Occipital lobe (tissue), 2 donors: ENCODE results near the gene HOXB7. TPM values are rescaled to one million over a fixed set of nuclear protein-coding genes. Genes with fewer than 3 reads are reported as not detected.

Experiments used
- DNase-seq: peaks from one replicate; lab custom pipeline; 2025; lab: John Stamatoyannopoulos, UW
- total RNA-seq: library from RNA; depleted of rRNA; stranded (reverse); fragments of >200 nt; gene quantifications from one replicate; pipeline ENCODE4 v1.2.3, GENCODE V29; 2014

The HOXB7 gene
- total RNA-seq, 1 donor from 2014 or later = not detected

DNA sequence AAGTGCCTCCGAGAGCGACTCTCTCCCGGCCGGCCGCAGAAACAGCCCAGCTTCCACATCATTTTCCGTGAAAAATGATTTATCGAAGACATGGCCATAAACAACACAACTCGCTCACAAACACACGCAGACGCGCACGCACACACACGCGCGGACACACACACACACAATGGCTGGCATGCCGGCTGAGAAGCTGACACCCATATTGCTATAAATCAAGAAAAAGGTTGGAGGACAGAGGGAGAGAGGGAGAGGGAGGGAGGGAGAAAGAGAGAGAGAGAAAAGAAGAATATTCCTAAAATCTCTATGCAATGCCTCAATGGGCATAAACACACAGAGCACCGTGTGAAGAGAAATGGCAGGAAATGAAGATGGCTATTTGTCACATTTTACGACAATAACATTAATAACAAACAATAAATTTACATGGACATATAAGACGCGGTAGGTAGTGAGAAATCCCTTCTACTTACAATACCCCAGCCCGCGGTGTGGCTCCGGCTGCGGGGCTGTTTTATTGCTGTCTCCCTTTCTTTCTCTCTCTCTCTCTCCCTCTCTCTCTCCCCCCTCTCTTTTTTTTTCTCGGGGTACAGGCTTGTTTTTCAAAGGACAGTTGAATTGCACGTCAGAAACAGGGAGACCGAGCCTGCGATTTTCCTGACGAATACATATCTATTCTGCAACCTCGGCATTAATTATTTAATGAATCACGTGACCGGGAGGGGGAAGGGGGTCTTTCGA, 42.1 kb downstream of the HOXB7 start:
- no peak for DNase-seq

DNA sequence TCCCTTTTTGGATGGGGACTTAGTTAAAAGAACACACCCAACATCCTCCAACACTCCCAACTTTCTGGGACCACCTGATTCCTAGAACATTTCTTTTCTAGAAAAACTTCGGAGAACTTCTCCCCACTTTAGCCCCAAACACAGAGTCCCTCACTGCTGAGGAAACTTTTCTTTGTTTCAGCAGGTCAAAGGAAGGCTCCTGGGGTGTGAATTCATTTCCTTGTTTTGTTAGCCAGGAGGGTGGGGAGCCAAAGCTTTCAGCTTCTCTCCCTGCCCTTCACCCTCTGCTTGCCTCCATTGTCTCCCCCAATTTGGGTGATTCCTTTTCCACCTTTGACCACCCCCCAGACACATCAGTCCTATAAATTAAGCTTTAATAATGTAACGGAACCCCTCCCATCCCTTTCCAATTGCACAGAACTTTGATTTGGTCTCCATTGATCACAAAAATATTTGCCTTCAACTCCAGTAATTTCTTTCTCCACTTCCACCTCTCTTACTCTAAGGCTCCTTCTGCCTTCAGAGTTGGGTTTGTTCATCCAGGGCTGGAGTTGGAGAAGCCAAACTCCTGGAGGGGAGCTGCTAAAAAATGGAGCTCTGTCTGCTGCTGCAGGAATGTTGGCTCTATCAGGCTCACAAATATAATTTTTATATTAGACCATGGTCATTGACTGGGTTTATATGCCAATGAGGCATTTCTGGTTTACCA, 43.0 kb downstream of the HOXB7 start:
- no peak for DNase-seq

DNA sequence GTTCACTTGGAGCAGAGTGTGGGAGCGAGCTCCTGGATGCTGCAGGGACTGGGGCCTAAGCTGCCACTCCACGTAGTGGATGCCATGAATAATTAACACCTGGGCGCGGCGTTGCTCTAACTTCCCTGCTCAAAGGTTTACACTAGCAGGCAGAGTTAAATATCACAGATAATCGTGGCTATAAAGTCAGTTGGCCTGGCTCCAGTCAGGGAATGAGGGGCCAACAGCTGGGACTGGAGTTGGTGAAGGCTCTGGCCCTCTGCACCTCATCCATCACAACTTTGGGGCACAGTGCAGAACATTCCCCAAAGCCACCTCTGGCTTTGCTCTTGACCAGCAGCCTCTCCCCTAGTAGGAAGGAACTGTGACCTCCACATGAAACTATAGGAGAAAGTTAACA, 43.6 kb downstream of the HOXB7 start:
- DNase-seq = no peak

DNA sequence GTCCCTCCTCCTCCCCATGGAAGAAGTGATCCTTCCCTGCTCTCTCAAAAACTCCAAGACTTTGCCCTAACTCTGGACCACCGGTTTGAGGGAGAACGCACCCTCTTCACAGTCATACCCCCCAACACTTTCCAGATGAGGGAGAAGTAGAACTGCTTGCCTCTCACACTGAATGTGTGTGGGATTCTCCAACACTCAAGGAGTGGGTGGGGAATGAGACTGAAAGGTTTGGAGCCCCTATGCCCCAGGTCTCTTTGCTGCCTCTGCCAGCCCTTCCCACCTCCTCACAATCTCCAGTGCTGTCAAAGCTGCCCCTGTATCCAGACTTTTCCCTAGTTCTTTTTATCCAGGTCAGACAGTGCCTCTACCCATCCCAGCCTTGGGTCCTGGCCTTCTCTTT, 44.1 kb downstream of the HOXB7 start:
- no peak for DNase-seq

DNA sequence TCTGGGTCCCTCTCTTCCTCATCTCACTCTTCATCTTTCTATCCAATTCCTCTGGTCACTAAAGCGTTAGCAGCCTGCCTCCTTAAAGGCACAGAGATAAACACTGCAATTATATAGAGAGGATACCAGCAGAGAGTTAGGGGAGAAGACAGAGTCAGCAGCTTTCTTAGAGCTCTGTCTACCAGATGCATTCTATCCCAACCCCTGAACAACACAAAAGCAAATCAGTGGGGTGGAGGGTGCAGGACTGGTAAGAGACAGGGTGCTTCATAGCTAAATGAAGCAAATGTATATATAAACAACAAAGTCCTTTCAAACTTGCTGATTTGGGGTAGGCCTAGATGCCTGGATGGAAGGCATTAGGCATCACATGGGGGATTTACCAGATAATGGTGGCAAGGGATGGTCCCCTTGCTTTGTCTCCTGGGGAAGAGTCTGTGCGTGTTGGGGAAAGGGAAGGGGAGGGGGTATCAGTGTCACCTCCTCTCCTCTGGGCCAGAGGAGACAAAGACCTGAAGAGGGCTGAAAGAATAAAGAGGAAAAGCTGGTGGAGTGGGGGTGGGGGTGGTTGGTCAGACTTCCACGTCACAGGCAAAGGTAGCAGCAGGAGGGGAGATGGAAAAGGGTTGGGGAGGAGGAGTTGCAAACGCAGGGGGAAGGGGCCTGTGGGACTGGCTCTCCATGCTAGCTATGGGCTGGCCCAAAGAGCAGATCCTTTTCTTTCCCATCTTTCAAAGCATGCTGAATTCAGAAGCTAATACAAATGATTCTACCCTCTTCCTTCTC, 44.7 kb downstream of the HOXB7 start:
- DNase-seq = no peak

DNA sequence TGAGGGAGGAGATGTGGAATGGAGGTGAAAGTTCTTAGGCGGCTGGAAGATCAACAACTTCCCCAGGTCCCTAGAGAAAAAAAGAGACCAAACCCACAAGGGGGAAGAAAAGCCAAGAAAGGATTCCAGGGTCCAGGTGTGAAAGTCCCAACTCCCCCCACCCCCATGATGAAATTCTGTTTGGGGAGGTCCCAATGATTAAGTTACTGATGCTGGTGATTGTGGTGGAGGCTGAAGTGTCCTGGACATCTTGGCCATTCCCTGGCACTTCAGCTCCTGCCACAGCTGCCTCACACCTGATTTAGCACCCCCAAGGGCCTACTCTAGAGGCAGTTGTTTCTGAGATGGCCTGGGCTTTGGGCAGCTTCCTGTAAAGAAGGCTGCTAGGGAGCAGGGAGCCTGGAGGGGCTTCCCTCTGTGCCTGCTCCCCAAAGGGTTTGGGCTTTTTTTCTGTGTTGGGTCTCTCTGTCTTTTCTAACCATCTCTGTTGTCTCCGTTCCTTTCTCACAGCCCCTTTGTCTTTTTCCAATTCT, 45.7 kb downstream of the HOXB7 start:
- DNase-seq = no peak

DNA sequence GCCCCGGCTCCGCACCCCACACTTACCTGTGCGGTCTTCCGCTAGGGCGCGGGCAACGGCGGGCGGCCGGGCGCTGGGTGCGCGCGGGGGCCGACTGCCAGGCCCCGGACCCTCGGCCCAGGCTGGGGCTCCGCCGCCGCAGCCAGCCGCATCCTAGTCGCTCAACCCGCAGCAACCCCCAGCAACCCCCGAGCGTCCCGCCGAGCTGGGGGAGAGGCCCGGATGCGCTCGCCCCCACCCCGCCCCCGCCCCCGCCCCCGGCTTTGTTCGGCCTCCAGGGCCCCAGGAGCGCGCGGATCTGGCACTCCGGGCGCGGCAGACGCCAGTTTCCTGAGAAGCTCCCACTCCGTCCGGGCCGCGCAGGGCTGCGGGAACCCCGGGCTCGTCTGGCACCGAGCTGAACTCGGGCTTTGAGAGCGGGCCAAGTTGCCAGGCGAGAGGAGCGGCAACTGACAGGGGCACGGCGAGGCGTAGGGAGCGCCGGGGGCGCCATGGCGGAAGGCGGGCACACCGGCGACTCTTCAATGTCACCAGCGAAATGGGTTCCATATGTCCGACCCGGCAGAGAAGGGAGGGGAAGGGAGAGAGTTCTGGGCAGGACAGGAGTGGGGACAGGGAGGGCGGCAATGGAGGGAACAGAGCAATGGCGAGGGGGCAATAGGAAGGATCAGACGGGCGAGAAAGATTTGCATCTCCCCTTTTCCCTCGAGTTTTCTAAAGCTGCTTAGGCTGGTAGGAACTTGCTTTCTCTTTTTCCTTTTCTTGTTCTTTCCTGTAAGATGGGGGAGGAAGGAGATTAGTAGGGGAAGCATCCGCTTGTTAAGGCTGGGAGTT, 46.4 kb downstream of the HOXB7 start:
- no peak for DNase-seq

DNA sequence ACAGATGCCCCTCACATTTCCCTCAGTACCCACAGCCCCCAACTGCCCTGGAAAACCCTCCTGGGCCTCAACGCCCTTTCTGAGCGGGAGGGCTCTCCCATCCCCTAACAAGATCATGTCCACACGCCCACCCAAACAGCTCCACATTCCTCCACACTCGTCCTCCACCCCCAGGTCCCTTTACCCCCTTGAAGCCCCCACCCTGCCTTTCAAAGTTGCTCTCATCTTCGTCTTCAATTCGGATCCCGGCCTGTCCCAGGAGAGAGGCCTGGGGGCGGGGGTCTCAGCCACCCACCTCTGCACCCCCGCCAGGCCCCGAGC, 47.0 kb downstream of the HOXB7 start:
- no peak for DNase-seq

DNA sequence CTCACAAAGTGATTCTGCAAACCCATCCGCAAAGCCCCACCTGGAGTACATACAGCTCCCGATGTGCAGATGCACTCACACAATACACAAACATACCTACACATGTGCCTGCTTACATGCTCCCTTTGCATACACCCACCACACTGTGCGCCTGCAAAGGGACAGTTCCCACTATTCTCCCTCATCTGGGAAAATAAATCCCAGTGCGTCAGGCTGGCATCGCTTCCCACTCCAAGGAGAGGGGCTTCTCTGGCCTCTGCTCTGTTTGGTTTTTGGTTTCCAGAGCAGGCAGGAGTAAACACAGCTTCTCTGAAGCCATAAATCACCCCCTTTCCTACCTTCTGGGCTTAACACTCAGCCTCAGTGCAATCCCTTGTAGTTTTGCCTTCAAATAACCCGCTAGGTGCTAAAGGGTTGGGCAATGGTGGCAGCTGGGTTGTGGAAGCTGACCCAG, 47.4 kb downstream of the HOXB7 start:
- DNase-seq = no peak

DNA sequence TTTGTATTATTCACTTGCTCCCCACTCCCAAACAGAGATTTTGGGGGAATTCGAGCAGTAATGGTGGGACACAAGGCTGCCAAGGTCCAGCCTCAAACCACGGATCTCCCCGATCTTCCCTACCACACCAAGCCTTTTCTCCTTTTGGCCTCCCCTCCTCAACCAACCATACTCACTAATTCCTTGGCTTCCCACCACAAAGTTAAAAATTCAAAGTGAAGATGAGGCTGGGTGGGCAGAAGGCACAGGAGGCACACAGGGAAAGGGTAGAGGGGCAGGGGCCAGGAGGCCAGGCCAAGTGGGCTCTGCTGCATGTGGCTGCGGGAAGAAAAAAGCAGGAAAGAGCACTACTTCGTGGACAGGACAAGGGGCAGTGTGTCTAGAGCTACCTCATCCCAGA, 47.9 kb downstream of the HOXB7 start:
- no peak for DNase-seq

DNA sequence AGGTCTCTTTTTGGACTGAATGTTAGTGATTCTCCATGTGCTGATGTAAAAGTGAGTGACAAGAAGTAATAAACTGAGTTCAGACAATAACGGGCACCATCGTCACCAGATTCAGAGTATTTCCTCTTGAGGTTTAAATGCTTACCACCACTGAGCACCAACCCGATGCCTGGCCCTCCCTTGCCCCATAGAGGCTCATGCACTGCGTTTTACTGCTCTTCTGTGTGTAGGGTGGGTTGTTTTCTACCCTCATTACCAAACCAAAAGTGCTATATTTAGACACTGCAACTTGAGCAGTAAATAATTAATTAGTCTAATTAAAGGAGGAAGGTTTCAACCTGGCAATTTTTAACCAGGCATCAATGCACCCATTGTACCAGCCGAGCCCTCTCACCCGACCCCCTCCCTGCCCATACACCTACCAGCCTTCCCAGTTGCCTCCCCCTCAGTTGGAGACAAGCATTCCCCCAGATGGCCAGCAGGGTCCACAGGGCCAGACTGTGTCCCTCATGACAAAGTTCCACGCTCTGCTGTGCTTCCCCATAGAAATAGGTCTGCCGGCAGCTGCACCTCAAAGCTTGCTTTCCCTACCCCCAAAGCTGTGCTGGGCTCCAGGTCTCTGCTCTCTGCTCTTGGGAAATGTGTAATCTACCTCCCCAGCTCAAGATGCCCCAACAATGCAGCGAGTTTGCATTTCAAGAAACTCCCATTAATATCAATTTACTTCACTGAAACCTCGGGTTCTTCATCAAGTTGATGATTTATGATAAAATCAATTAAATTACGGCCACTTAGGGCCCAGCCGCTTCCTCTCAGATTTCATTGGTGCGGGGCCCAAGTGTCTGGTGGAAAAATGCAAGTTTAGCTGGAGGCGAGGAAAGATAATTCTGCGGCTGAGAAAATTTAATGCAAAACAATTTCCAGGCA, 48.7 kb downstream of the HOXB7 start:
- DNase-seq = no peak

DNA sequence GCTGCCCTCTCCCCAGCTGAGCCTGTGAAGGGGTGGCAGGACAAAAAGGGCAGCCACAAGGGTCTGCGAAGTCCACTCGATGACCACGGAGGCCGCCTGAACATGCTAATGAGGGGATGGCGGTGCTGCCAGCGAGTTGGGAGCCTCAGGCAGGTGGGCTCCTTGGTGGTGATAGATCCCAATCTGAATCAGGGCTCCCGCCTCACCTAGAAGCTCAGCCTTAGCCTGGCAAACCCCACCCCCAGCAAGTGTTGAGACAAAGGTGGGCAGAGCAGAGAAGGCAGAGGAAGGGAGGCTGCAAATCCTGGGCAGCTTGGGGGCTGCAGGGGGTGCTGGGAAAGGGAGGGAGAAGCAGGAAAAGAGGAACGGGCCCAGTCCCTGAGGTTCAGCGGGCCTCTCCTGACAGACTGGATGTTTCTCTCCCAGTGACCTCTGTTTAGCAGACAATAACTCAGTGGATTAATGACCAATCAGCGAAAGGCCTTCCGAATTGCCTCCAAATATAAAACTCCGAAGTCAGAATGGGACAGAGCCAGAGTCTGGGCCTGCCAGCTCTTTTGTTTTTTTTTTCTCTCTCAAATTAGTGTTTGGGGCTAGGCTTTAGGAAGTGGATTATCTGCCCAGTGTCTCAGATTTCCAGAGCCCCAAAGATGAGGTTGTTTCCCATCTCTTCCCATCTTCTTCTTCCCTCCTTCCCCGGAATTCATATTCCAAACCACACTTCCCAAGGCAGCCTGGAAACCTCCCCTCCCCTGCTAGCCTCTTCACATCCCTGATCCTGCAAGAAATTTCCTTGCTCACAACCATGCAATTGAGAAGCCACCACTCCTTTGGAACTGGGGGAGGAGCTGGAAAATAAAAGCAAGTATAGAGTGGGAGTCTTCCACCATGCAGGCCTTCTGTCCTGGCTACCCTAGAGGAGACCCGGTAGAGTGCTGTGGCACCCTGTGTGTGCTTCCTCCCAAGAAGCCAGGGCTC, 50.7 kb downstream of the HOXB7 start:
- no peak for DNase-seq

DNA sequence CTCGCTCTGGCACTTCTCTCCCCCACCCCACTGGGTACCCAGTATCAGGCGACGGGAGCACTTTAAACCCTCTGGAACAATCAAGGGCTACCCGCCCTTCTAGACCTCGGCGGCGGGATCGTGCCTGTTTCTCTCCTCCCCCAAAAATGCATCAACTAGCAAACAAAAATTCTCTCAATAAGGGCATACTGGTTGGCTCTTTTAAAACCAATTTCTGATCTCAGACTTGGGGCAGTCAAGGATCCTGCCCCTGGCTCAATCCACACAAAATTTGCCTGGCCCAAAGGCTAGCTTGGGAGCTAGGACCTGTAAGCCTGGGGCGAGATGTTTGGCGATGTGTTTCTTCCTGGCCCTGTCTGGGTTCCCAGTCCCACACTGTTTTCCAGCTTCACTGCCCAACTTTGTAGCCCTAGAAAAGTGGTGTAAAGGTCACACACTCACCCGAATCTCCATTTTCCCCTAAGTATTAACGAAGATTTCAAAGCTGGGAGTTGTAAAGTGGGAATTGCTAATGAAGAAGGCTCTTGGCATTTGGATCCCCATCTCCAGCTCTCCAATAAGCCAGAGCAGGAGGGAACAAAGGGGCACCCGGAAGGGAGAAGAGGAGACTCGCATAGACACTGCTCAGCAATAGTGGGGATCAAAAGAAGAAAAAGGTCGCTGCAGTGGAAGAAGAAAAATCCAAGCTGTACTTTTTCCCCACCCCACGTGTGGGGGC, 51.5 kb downstream of the HOXB7 start:
- no peak for DNase-seq

DNA sequence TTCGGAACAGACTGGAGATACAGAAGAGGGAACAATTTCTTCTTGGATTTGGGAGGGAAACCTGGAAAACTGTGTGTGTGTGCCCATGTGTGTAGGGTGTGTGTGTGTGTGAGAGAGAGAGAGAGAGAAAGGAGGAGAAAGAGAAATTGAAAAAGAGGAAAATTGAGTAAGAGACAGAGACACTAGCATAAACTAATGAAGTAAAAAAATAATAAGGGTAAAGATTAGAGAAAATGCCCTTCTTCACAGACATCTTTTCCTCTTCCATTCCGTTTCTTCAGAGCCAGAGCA, 52.0 kb downstream of the HOXB7 start:
- DNase-seq = no peak

DNA sequence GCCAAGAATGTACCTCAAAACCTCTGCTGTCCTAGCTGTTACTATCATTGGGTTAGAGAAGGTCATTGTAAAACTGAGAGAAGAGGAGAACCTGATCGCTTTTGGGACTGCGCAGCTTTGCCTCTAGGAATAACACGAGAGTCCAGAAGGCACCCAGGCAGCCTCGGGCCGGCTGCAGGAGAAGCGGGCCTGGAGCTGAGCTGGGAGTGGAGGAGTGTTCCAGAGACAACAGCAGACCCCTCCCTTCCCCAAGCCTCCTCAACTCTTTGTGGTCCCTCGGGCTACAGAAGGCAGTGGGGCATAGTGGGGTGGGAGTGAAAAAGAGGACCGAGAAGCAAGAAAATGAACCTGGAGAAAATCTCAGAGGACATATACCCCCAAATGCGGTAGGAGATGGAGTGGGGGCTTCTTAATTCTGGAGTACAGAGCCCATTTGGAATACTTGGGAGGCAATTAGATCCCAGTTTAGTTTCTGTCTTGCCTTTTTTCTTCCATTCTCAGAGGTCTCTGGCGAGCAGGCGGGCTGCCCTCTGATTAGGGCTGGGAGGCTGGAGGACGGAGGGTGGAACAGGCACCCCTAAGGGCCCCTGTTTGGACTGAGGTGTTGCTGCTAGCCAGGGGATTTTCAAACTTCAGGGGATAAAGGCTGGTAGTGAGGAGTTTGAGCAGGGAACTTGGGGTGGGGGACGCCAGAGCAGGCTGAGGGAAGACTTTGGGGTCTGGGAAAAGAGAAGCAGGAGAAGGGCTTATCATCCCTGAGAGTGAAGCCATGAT, 52.6 kb downstream of the HOXB7 start:
- DNase-seq = no peak
